K562 (cell line): ENCODE data around the gene SLC7A9. TPM values are rescaled to one million over a fixed set of nuclear protein-coding genes. Genes with fewer than 3 reads are reported as not detected.
A peak's percentile ranks its signal among the peaks of the same experiment; 100 is the strongest.

Experiments
- ATAC-seq: fragments of 200-7000 bp; cut with Tn5 transposase; 3 replicates; pipeline ENCODE4 v1.9.1; 2020; ENCODE audit warnings: moderate library complexity
- BruUV-seq: library from RNA; stranded (reverse); fragments of 400-500 nt; replicated peaks from 2 replicates; lab custom pipeline; 2021; lab: Mats Ljungman, UMichigan
- CTCF ChIA-PET: fragments of 300-600 bp; formaldehyde crosslinking; extraction: SDS; loops from one replicate; lab custom pipeline; 2021; ENCODE audit warnings: low intra/inter-chr PET ratio; lab: Yijun Ruan, JAX
- POLR2A ChIA-PET: fragments of 300-600, 350-650 bp; sonication (Branson Sonifier 250); formaldehyde crosslinking; extraction: SDS; loops from one replicate; lab custom pipeline; 2021; ENCODE audit warnings: antibody characterized with exemption, inconsistent platforms; lab: Yijun Ruan, JAX
- DNase-seq, 4 experiments: peaks; one replicate each; pipeline versions ENCODE4 v3.0.0 to v3.0.0-alpha.2; 2011 to 2018; ENCODE audit warnings: low spot score in 3 of 4, mixed read lengths in 3 of 4; ENCODE audit errors: extremely low read depth in 1 of 4
- FAIRE-seq: peaks from 2 replicates; lab custom pipeline; 2011; peaks lifted over from hg19 to GRCh38; lab: Jason Lieb, UNC
- H2AFZ ChIP-seq: 2 replicates; pipeline ENCODE4 v1.6.0; 2011; ENCODE audit warnings: low read depth, low read length, control low read depth, inconsistent platforms
- H3K27ac ChIP-seq: fragments of 200-600 bp; 3 replicates; pipeline ENCODE4 v1.8.0; 2011; ENCODE audit warnings: low read depth, mild to moderate bottlenecking, control low read depth, inconsistent platforms, low read length, moderate library complexity, mixed read lengths; ENCODE audit errors: extremely low read depth
- H3K27me3 ChIP-seq, 2 experiments: fragments of 300-600 bp in 1 of 2; 2 replicates in 1 of 2; 3 replicates in 1 of 2; pipeline versions ENCODE4 v1.6.0 to v1.8.0; 2011; ENCODE audit warnings: inconsistent platforms in 2 of 2, low read length in 2 of 2, mild to moderate bottlenecking in 1 of 2, mixed read lengths in 1 of 2, moderate library complexity in 1 of 2; ENCODE audit not compliant: control insufficient read depth in 2 of 2, insufficient read depth in 2 of 2
- H3K36me3 ChIP-seq: fragments of 300-600 bp; 3 replicates; pipeline ENCODE4 v1.8.0; 2011; ENCODE audit warnings: mild to moderate bottlenecking, low read length, inconsistent platforms; ENCODE audit not compliant: control insufficient read depth, insufficient read depth
- H3K4me1 ChIP-seq, 2 experiments: fragments of 200-600 bp in 1 of 2; replicated peaks in 1 of 2; 2 replicates in 1 of 2; 3 replicates in 1 of 2; pipeline versions ENCODE4 v1.5.1 to v1.8.0; 2011; ENCODE audit warnings: inconsistent platforms in 2 of 2, low read length in 2 of 2, mild to moderate bottlenecking in 1 of 2, mixed read lengths in 1 of 2, moderate library complexity in 1 of 2; ENCODE audit not compliant: control insufficient read depth in 2 of 2, insufficient read depth in 2 of 2
- H3K4me2 ChIP-seq: 2 replicates; pipeline ENCODE4 v1.6.1; 2011; ENCODE audit warnings: low read length, control low read depth, inconsistent platforms, mixed read lengths; ENCODE audit not compliant: insufficient read depth
- H3K4me3 ChIP-seq: fragments of 200-600 bp; sonication (generic), shearing (Covaris generic); 2 replicates; pipeline ENCODE4 v1.5.1; 2016; ENCODE audit warnings: control low read depth, inconsistent platforms
- H3K79me2 ChIP-seq: fragments of 200-600 bp; 3 replicates; pipeline ENCODE4 v1.8.0; 2011; ENCODE audit warnings: low read length, inconsistent platforms; ENCODE audit not compliant: control insufficient read depth, insufficient read depth
- H3K9ac ChIP-seq, 2 experiments: 2 replicates each; pipeline versions ENCODE4 v1.6.0 to v1.6.1; 2011; ENCODE audit warnings: low read depth in 2 of 2, low read length in 2 of 2, control low read depth in 1 of 2, inconsistent platforms in 1 of 2, mild to moderate bottlenecking in 1 of 2, mixed read lengths in 1 of 2; ENCODE audit not compliant: insufficient read depth in 1 of 2
- H3K9me1 ChIP-seq: one replicate; pipeline ENCODE4 v1.6.0; 2011; ENCODE audit warnings: inconsistent platforms, mild to moderate bottlenecking, low read length, moderate library complexity; ENCODE audit not compliant: control insufficient read depth, insufficient read depth
- H3K9me3 ChIP-seq: replicated peaks from 2 replicates; pipeline ENCODE4 v1.5.1; 2011; ENCODE audit warnings: low read depth, low read length, inconsistent platforms; ENCODE audit not compliant: control insufficient read depth, insufficient read depth
- H4K20me1 ChIP-seq: replicated peaks from 2 replicates; pipeline ENCODE4 v1.6.1; 2011; ENCODE audit warnings: low read length, inconsistent platforms, mixed read lengths; ENCODE audit not compliant: control insufficient read depth, insufficient read depth
- BHLHE40 ChIP-seq: IDR thresholded peaks from 2 replicates; pipeline ENCODE4 v1.6.1; 2011; ENCODE audit warnings: low read length, improper control_type of control experiment
- CBFA2T3 ChIP-seq: fragments of 450-650 bp; IDR thresholded peaks from 2 replicates; pipeline ENCODE4 v1.6.1; 2017
- EZH2 ChIP-seq: IDR thresholded peaks from 2 replicates; pipeline ENCODE4 v1.6.1; 2012; ENCODE audit warnings: low read depth, mild to moderate bottlenecking, inconsistent platforms, low read length, borderline replicate concordance
- FOXJ3 ChIP-seq: sonication (generic); formaldehyde crosslinking; IDR thresholded peaks from 2 replicates; pipeline ENCODE4 v1.4.0; 2020; ENCODE audit warnings: mild to moderate bottlenecking, missing genetic modification reagents
- POLR3A ChIP-seq: IDR thresholded peaks from 2 replicates; pipeline ENCODE4 v1.6.1; 2011; ENCODE audit warnings: borderline replicate concordance, mild to moderate bottlenecking, moderate library complexity; ENCODE audit not compliant: insufficient read length, insufficient read depth; ENCODE audit errors: extremely low read depth
- TSC22D4 ChIP-seq: fragments of 450-650 bp; IDR thresholded peaks from 2 replicates; pipeline ENCODE4 v1.6.1; 2016; ENCODE audit warnings: missing genetic modification characterization, missing biosample characterization, control low read depth
- ZBTB40 ChIP-seq, 2 experiments: fragments of 450-650 bp in 1 of 2; sonication (generic) in 1 of 2; formaldehyde crosslinking in 1 of 2; IDR thresholded peaks; 2 replicates each; pipeline versions ENCODE4 v1.7.1 to v1.9.0; 2016 to 2022; ENCODE audit warnings: inconsistent platforms in 1 of 2, mild to moderate bottlenecking in 1 of 2, missing genetic modification reagents in 1 of 2
- ZNF436 ChIP-seq: fragments of 250-450, 450-650 bp; sonication (Bioruptor Pico); formaldehyde crosslinking; IDR thresholded peaks from 2 replicates; pipeline ENCODE4 v1.7.0; 2020; ENCODE audit warnings: mild to moderate bottlenecking
- ZNF444 ChIP-seq: fragments of 250-450 bp; sonication (Bioruptor Pico); IDR thresholded peaks from 2 replicates; pipeline ENCODE4 v1.4.0; 2020; ENCODE audit warnings: mild to moderate bottlenecking, moderate library complexity
- ZNF75A ChIP-seq: fragments of 450-650 bp; formaldehyde crosslinking; IDR thresholded peaks from 2 replicates; pipeline ENCODE4 v1.4.0; 2020; ENCODE audit warnings: mild to moderate bottlenecking
- WGBS: fragments of 100-300 bp; shearing (Covaris generic); methylation state at CpG from one replicate; pipeline ENCODE4 v1.1.6; 2016; ENCODE audit warnings: low coverage, mixed read lengths; ENCODE audit not compliant: insufficient coverage; ENCODE audit errors: missing lambda C conversion rate; 5-methylcytosine and 5-hydroxymethylcytosine counted together
- in situ Hi-C: fragments of 300-500 bp; cut with MboI; formaldehyde crosslinking; loops from 4 replicates; pipeline ENCODE4 v1.15.0; 2018; ENCODE audit warnings: inconsistent platforms, mixed read lengths
- intact Hi-C: fragments of 100-400 bp; cut with micrococcal nuclease; formaldehyde crosslinking; loops from 2 replicates; pipeline ENCODE4 v1.14.2; 2022
- polyA plus RNA-seq, 8 experiments: library from polyadenylated mRNA; depleted of rRNA in 4 of 8; stranded (reverse) in 5 of 8; unstranded in 3 of 8; fragments of >200 nt; fragmentation: Nextera tagmentation in 2 of 8; fragmentation: Illumina TruSeq in 1 of 8; extraction: Ambion mirVana in 2 of 8; extraction: Trizol in 1 of 8; gene quantifications; 2 replicates each; pipeline versions ENCODE4 v1.2.1 to v1.2.3, GENCODE V29; 2011 to 2014; ENCODE audit warnings: inconsistent platforms in 1 of 8, missing spikeins in 1 of 8
- total RNA-seq, 7 experiments: library from RNA; depleted of rRNA in 6 of 7; stranded (reverse); fragments of >200 nt in 6 of 7; fragmentation: Illumina TruSeq in 2 of 7; extraction: Trizol in 2 of 7; gene quantifications; 2 replicates each; pipeline versions ENCODE4 v1.2.1 to v1.2.3, GENCODE V29; 2011 to 2021; ENCODE audit warnings: low replicate concordance in 1 of 7
- TF ChIP-seq, protein P1 (sequence below): fragments of 450-650 bp; IDR thresholded peaks from one replicate; pipeline ENCODE4 v1.6.1; 2018; ENCODE audit warnings: mild to moderate bottlenecking, moderate library complexity; ENCODE audit not compliant: partially characterized antibody

The SLC7A9 gene
- total and polyA plus RNA-seq, 9 of the 15 experiments (the other 6 are each of a cell fraction or from before 2014, with no cell fraction given) = not detected

- TF ChIP-seq ZNF436 (CRISPR knock-in tag) (no peak), TSC22D4 (tag) (no peak), BHLHE40 (no peak), POLR3A (no peak), CBFA2T3 (no peak), EZH2 (no peak), FOXJ3 (CRISPR knock-in tag) (no peak)
- TF ChIP-seq, protein P1, sequence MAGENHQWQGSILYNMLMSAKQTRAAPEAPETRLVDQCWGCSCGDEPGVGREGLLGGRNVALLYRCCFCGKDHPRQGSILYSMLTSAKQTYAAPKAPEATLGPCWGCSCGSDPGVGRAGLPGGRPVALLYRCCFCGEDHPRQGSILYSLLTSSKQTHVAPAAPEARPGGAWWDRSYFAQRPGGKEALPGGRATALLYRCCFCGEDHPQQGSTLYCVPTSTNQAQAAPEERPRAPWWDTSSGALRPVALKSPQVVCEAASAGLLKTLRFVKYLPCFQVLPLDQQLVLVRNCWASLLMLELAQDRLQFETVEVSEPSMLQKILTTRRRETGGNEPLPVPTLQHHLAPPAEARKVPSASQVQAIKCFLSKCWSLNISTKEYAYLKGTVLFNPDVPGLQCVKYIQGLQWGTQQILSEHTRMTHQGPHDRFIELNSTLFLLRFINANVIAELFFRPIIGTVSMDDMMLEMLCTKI = no peak
Measured at GRCh38 chr19:32858155-32858554, 11.4 kb downstream of the SLC7A9 start (continued).

DNA sequence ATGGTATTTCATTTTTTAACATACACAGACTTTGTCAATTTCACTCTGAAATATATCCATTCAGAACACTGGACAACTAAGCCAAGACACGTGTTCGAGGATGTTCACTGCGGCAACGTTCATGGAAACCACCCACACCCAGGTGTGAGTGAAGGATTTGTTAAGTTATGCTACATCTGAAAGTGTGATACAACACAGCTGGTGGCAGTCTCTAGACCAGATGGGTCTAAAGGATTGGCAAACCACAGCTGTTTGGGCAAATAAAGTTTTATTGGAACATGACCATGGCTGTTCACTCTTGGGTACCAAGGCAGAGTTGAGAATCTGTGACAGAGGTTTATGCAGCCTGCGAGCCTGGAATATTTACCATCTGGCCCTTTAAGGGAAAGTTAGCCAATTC lies 12.0 kb downstream of the SLC7A9 start:
- Histone ChIP-seq H3K4me2 (no peak overlapping the region), H3K27me3 (peaks cover 10 to 38% of the 10 kb centered on the region in 2 experiments; a peak in 4 of 5 replicates), H3K9ac (no peak overlapping the region), H3K9me3 (no peaks in the 10 kb centered on the region), H3K36me3 (no peaks in the 10 kb centered on the region), H3K9me1 (no peaks in the 10 kb centered on the region), H3K4me1 (peaks cover 0 to 6% of the 10 kb centered on the region in 2 experiments; a peak in 1 of 5 replicates), H3K4me3 (no peak overlapping the region), H2AFZ (no peak overlapping the region), H3K79me2 (no peaks in the 10 kb centered on the region), H3K27ac (no peak overlapping the region), H4K20me1 (no peaks in the 10 kb centered on the region)
- intact Hi-C loops (no loop called here), in situ Hi-C loops (no loop called here)
- WGBS = 13% methylated on average over 5 of the region's 5 CpGs
- ChIA-PET CTCF (no interaction called here), POLR2A (interaction anchor here (0.6 to 1.1 kb wide), 2 partner anchors 9 to 523 kb away, joined by 3 read pairs; no protein-coding TSS in a partner anchor)
- FAIRE-seq (no peak), DNase-seq (no peak), ATAC-seq (no peak)
- no TSS peak for BruUV-seq
- no peak for TF ChIP-seq ZNF444 (CRISPR knock-in tag)
- TF ChIP-seq ZNF436 (CRISPR knock-in tag) = no peak
- TF ChIP-seq ZBTB40 (IDR thresholded peaks at IDR 0.05) = peak; percentile 86
- TF ChIP-seq ZBTB40 (CRISPR knock-in tag; IDR thresholded peaks at IDR 0.05) = no peak
- TF ChIP-seq ZNF75A (CRISPR knock-in tag) = no peak
